Measurements from ENCODE around the gene CLDN11.

Gene CLDN11

GRCh38 chr3:170426240-170426797, 7.7 kb downstream of the CLDN11 start:
- DNase-seq (ENCODE audit: low spot score), result no peak

- DNase-seq (ENCODE audit: low spot score), result no peak
Measured at GRCh38 chr3:170428095-170428494, 9.4 kb downstream of the CLDN11 start.

- no peak for DNase-seq (ENCODE audit: low spot score)
Measured at GRCh38 chr3:170429050-170429449, 10.4 kb downstream of the CLDN11 start.

GRCh38 chr3:170431054-170431453, 12.4 kb downstream of the CLDN11 start:
- DNase-seq (ENCODE audit: low spot score), result no peak

- DNase-seq (ENCODE audit: low spot score), result no peak
Measured at GRCh38 chr3:170432416-170432815, 13.7 kb downstream of the CLDN11 start.

GRCh38 chr3:170436697-170437096, 18.0 kb downstream of the CLDN11 start:
- no peak for DNase-seq (ENCODE audit: low spot score)

GRCh38 chr3:170437176-170437575, 18.5 kb downstream of the CLDN11 start:
- peak; percentile 94 for DNase-seq (ENCODE audit: low spot score)

GRCh38 chr3:170437696-170438407, 19.2 kb downstream of the CLDN11 start:
- no peak for DNase-seq (ENCODE audit: low spot score)

- DNase-seq (ENCODE audit: low spot score), result no peak
Measured at GRCh38 chr3:170438836-170439235, 20.2 kb downstream of the CLDN11 start.

GRCh38 chr3:170440344-170440743, 21.7 kb downstream of the CLDN11 start:
- DNase-seq (ENCODE audit: low spot score), result no peak

GRCh38 chr3:170441412-170441811, 22.7 kb downstream of the CLDN11 start:
- no peak for DNase-seq (ENCODE audit: low spot score)

GRCh38 chr3:170442947-170443346, 24.3 kb downstream of the CLDN11 start:
- no peak for DNase-seq (ENCODE audit: low spot score)

GRCh38 chr3:170443457-170443856, 24.8 kb downstream of the CLDN11 start:
- DNase-seq (ENCODE audit: low spot score), result no peak

GRCh38 chr3:170448584-170448983, 29.9 kb downstream of the CLDN11 start:
- no peak for DNase-seq (ENCODE audit: low spot score)

- no peak for DNase-seq (ENCODE audit: low spot score)
Measured at GRCh38 chr3:170450039-170450438, 31.4 kb downstream of the CLDN11 start.

- DNase-seq (ENCODE audit: low spot score), result no peak
Measured at GRCh38 chr3:170454509-170454908, 35.8 kb downstream of the CLDN11 start.

GRCh38 chr3:170458285-170458684, 39.6 kb downstream of the CLDN11 start:
- DNase-seq (ENCODE audit: low spot score), result no peak

- DNase-seq (ENCODE audit: low spot score), result no peak
Measured at GRCh38 chr3:170463011-170463410, 44.3 kb downstream of the CLDN11 start.

GRCh38 chr3:170465955-170466354, 47.3 kb downstream of the CLDN11 start:
- DNase-seq (ENCODE audit: low spot score), result no peak

- peak; percentile 88 for DNase-seq (ENCODE audit: low spot score)
Measured at GRCh38 chr3:170467007-170467406, 48.3 kb downstream of the CLDN11 start.

- no peak for DNase-seq (ENCODE audit: low spot score)
Measured at GRCh38 chr3:170467571-170468147, 49.0 kb downstream of the CLDN11 start.

GRCh38 chr3:170469151-170470062, 50.7 kb downstream of the CLDN11 start:
- DNase-seq (ENCODE audit: low spot score), result no peak

Data from putamen (tissue), 1 donor.